Suprapubic skin (tissue), 4 donors: Measurements from ENCODE around the gene JAZF1.

Source experiments
- CTCF ChIP-seq, 2 donors: fragments of 200-600 bp in 1 of 2; fragments of 450-650 bp in 1 of 2; sonication (generic) in 1 of 2; IDR thresholded peaks; one replicate each; pipeline ENCODE4 v1.5.1; 2016 to 2019; ENCODE audit warnings: antibody characterized with exemption in 2 of 2, mild to moderate bottlenecking in 1 of 2, moderate library complexity in 1 of 2
- POLR2A ChIP-seq, 2 donors: fragments of 450-650 bp; IDR thresholded peaks; one replicate each; pipeline ENCODE4 v1.6.1; 2017; ENCODE audit warnings: antibody characterized with exemption in 2 of 2, mild to moderate bottlenecking in 2 of 2, moderate library complexity in 2 of 2
- POLR2AphosphoS5 ChIP-seq, 3 donors: sonication (generic); formaldehyde crosslinking; IDR thresholded peaks; one replicate each; pipeline ENCODE4 v1.6.1; 2017; ENCODE audit warnings: antibody characterized with exemption in 3 of 3

GRCh38 chr7:28133872-28134271 lies 46.7 kb downstream of the JAZF1 start:
- TF ChIP-seq CTCF (IDR thresholded peaks at IDR 0.05) (no peak), POLR2A (IDR thresholded peaks at IDR 0.05) (no peak), POLR2AphosphoS5 (IDR thresholded peaks at IDR 0.05) (no peak)
